ENCODE measurements around the gene ZXDC. TPM values are rescaled to one million over a fixed set of nuclear protein-coding genes. Genes with fewer than 3 reads are reported as not detected.

The ZXDC gene
- total RNA-seq, 1 donor from 2014 or later: 26.6 TPM

- H3K36me3 Mint-ChIP-seq (ENCODE audit: low read depth): peaks cover 7% of the 10 kb centered on the region
- DNase-seq (ENCODE audit: low spot score): no peak
- no peak overlapping the region for H3K27ac Mint-ChIP-seq (ENCODE audit: unreplicated experiment)
- no peak overlapping the region for H3K4me3 Mint-ChIP-seq (ENCODE audit: unreplicated experiment)
- peaks cover 4% of the 10 kb centered on the region for H3K4me1 Mint-ChIP-seq (ENCODE audit: low read depth)
- no peaks in the 10 kb centered on the region for H3K9me3 Mint-ChIP-seq (ENCODE audit: low read depth)
- no peak for TF ChIP-seq CTCF (IDR thresholded peaks at IDR 0.05)
- no peaks in the 10 kb centered on the region for H3K27me3 Mint-ChIP-seq (ENCODE audit: low read depth)
Measured at GRCh38 chr3:126442856-126443242, 32.8 kb downstream of the ZXDC start.

GRCh38 chr3:126442094-126442855, 33.4 kb downstream of the ZXDC start:
- H3K9me3 Mint-ChIP-seq (ENCODE audit: low read depth): no peaks in the 10 kb centered on the region
- no peaks in the 10 kb centered on the region for H3K27me3 Mint-ChIP-seq (ENCODE audit: low read depth)
- H3K4me1 Mint-ChIP-seq (ENCODE audit: low read depth): peaks cover 4% of the 10 kb centered on the region
- peaks cover 12% of the 10 kb centered on the region for H3K36me3 Mint-ChIP-seq (ENCODE audit: low read depth)
- H3K27ac Mint-ChIP-seq (ENCODE audit: unreplicated experiment): no peak overlapping the region
- DNase-seq (ENCODE audit: low spot score): no peak
- H3K4me3 Mint-ChIP-seq (ENCODE audit: unreplicated experiment): no peak overlapping the region
- no peak for TF ChIP-seq CTCF (IDR thresholded peaks at IDR 0.05)

- H3K9me3 Mint-ChIP-seq (ENCODE audit: low read depth): no peaks in the 10 kb centered on the region
- no peak for DNase-seq (ENCODE audit: low spot score)
- peaks cover 16% of the 10 kb centered on the region for H3K36me3 Mint-ChIP-seq (ENCODE audit: low read depth)
- no peaks in the 10 kb centered on the region for H3K27me3 Mint-ChIP-seq (ENCODE audit: low read depth)
- no peak overlapping the region for H3K4me3 Mint-ChIP-seq (ENCODE audit: unreplicated experiment)
- peaks cover 4% of the 10 kb centered on the region for H3K4me1 Mint-ChIP-seq (ENCODE audit: low read depth)
- no peak for TF ChIP-seq CTCF (IDR thresholded peaks at IDR 0.05)
- H3K27ac Mint-ChIP-seq (ENCODE audit: unreplicated experiment): no peak overlapping the region
Measured at GRCh38 chr3:126441256-126441880, 34.3 kb downstream of the ZXDC start.

GRCh38 chr3:126440709-126440995, 35.0 kb downstream of the ZXDC start:
- Mint-ChIP-seq H3K36me3 (ENCODE audit: low read depth) (peaks cover 16% of the 10 kb centered on the region), H3K27me3 (ENCODE audit: low read depth) (no peaks in the 10 kb centered on the region), H3K27ac (ENCODE audit: unreplicated experiment) (no peak overlapping the region), H3K4me1 (ENCODE audit: low read depth) (no peaks in the 10 kb centered on the region), H3K9me3 (ENCODE audit: low read depth) (no peaks in the 10 kb centered on the region), H3K4me3 (ENCODE audit: unreplicated experiment) (no peak overlapping the region)
- TF ChIP-seq CTCF (IDR thresholded peaks at IDR 0.05): no peak
- DNase-seq (ENCODE audit: low spot score): no peak

- Mint-ChIP-seq H3K4me3 (ENCODE audit: unreplicated experiment) (no peak overlapping the region), H3K4me1 (ENCODE audit: low read depth) (no peaks in the 10 kb centered on the region), H3K27ac (ENCODE audit: unreplicated experiment) (no peak overlapping the region), H3K9me3 (ENCODE audit: low read depth) (no peaks in the 10 kb centered on the region), H3K27me3 (ENCODE audit: low read depth) (no peaks in the 10 kb centered on the region), H3K36me3 (ENCODE audit: low read depth) (peaks cover 16% of the 10 kb centered on the region)
- TF ChIP-seq CTCF (IDR thresholded peaks at IDR 0.05): no peak
- DNase-seq (ENCODE audit: low spot score): no peak
Measured at GRCh38 chr3:126439968-126440708, 35.6 kb downstream of the ZXDC start.

Data from chondrocyte (in vitro differentiated cells).